GM18519 (cell line): Measurements from ENCODE around the gene RBM47.

Experiments used
- ATAC-seq: cut with Tn5 transposase; IDR thresholded peaks from one replicate; pipeline ENCODE4 v1.9.1; 2021; ENCODE audit warnings: mild to moderate bottlenecking, moderate library complexity; ENCODE audit not compliant: unreplicated experiment, low FRiP score

RBM47 gene

GRCh38 chr4:40506492-40506891 is 123.2 kb downstream of the RBM47 start:
- ATAC-seq: no peak

- ATAC-seq: no peak
Observed at GRCh38 chr4:40506066-40506465, 123.6 kb downstream of the RBM47 start.

- peak; percentile 56 for ATAC-seq
Observed at GRCh38 chr4:40502934-40503333, 126.7 kb downstream of the RBM47 start.

GRCh38 chr4:40502220-40502619 is 127.4 kb downstream of the RBM47 start:
- no peak for ATAC-seq

- ATAC-seq: no peak
Observed at GRCh38 chr4:40500781-40501180, 128.9 kb downstream of the RBM47 start.

- no peak for ATAC-seq
Observed at GRCh38 chr4:40493160-40493559, 136.5 kb downstream of the RBM47 start.

- no peak for ATAC-seq
Observed at GRCh38 chr4:40492691-40493090, 137.0 kb downstream of the RBM47 start.

- ATAC-seq: no peak
Observed at GRCh38 chr4:40490481-40490880, 139.2 kb downstream of the RBM47 start.

GRCh38 chr4:40489961-40490360 is 139.7 kb downstream of the RBM47 start:
- ATAC-seq: no peak

- no peak for ATAC-seq
Observed at GRCh38 chr4:40486534-40486933, 143.1 kb downstream of the RBM47 start.

- no peak for ATAC-seq
Observed at GRCh38 chr4:40484346-40485090, 145.1 kb downstream of the RBM47 start.

GRCh38 chr4:40482985-40483647 is 146.5 kb downstream of the RBM47 start:
- no peak for ATAC-seq

GRCh38 chr4:40481977-40482376 is 147.7 kb downstream of the RBM47 start:
- ATAC-seq: no peak

GRCh38 chr4:40480291-40480690 is 149.4 kb downstream of the RBM47 start:
- ATAC-seq: no peak

- no peak for ATAC-seq
Observed at GRCh38 chr4:40479378-40479777, 150.3 kb downstream of the RBM47 start.

- ATAC-seq: no peak
Observed at GRCh38 chr4:40475609-40476008, 154.1 kb downstream of the RBM47 start.

GRCh38 chr4:40473578-40474388 is 155.9 kb downstream of the RBM47 start:
- ATAC-seq: no peak

- no peak for ATAC-seq
Observed at GRCh38 chr4:40471923-40472322, 157.7 kb downstream of the RBM47 start.

- no peak for ATAC-seq
Observed at GRCh38 chr4:40466789-40467188, 162.9 kb downstream of the RBM47 start.

GRCh38 chr4:40462326-40462725 is 167.3 kb downstream of the RBM47 start:
- peak; percentile 61 for ATAC-seq

GRCh38 chr4:40461879-40462278 is 167.8 kb downstream of the RBM47 start:
- ATAC-seq: no peak
